Panc1 (cell line): ENCODE data around the gene TMPRSS6. TPM values are rescaled to one million over a fixed set of nuclear protein-coding genes. Genes with fewer than 3 reads are reported as not detected.

Source experiments
- ATAC-seq: fragments of 200-7000 bp; cut with Tn5 transposase; 2 replicates; pipeline ENCODE4 v1.9.1; 2020; ENCODE audit warnings: mild to moderate bottlenecking, moderate library complexity
- BruUV-seq: library from RNA; stranded (reverse); fragments of 400-500 nt; replicated peaks from 2 replicates; lab custom pipeline; 2021; lab: Mats Ljungman, UMichigan
- CTCF ChIA-PET: fragments of 300-600 bp; sonication (Branson Sonifier 250); formaldehyde crosslinking; loops from one replicate; lab custom pipeline; 2022; ENCODE audit warnings: antibody characterized with exemption; lab: Charles Lee
- POLR2A ChIA-PET: fragments of 300-600 bp; sonication (Branson Sonifier 250); formaldehyde crosslinking; loops from one replicate; lab custom pipeline; 2022; ENCODE audit warnings: antibody characterized with exemption; lab: Charles Lee
- DNase-seq: peaks from one replicate; pipeline ENCODE4 v3.0.0-alpha.2; 2010; ENCODE audit warnings: low read depth, low spot score
- H3K27ac ChIP-seq: 2 replicates; pipeline ENCODE4 v1.5.1; 2011; ENCODE audit warnings: mild to moderate bottlenecking, low read length, inconsistent platforms
- H3K27me3 ChIP-seq: fragments of 200-500 bp; sonication (Bioruptor generic); 2 replicates; pipeline ENCODE4 v1.6.0; 2014; ENCODE audit warnings: low read length, inconsistent platforms; ENCODE audit not compliant: control insufficient read depth, insufficient read depth
- H3K36me3 ChIP-seq: fragments of 200-500 bp; sonication (Bioruptor generic); 2 replicates; pipeline ENCODE4 v1.5.1; 2014; ENCODE audit warnings: inconsistent platforms, mild to moderate bottlenecking, low read length, moderate library complexity; ENCODE audit not compliant: control insufficient read depth, insufficient read depth
- H3K4me1 ChIP-seq: 2 replicates; pipeline ENCODE4 v1.5.1; 2011; ENCODE audit warnings: inconsistent platforms, mild to moderate bottlenecking, low read length, moderate library complexity; ENCODE audit not compliant: control insufficient read depth, insufficient read depth
- H3K4me3 ChIP-seq, 2 experiments: 2 replicates each; pipeline ENCODE4 v1.5.1; 2011 to 2012; ENCODE audit warnings: low read depth in 2 of 2, low read length in 2 of 2, mild to moderate bottlenecking in 2 of 2, inconsistent platforms in 1 of 2, moderate library complexity in 1 of 2
- H3K9me3 ChIP-seq: fragments of 200-500 bp; sonication (Bioruptor generic); 2 replicates; pipeline ENCODE4 v1.5.1; 2014; ENCODE audit warnings: low read depth, mild to moderate bottlenecking, inconsistent platforms, low read length, moderate library complexity; ENCODE audit not compliant: control insufficient read depth, insufficient read depth
- CTCF ChIP-seq: fragments of 450-650 bp; IDR thresholded peaks from 2 replicates; pipeline ENCODE4 v1.5.1; 2017; ENCODE audit warnings: mild to moderate bottlenecking
- POLR2AphosphoS5 ChIP-seq: IDR thresholded peaks from 2 replicates; pipeline ENCODE4 v1.6.1; 2012; ENCODE audit warnings: mild to moderate bottlenecking, low read depth, low read length, moderate library complexity
- REST ChIP-seq, 2 experiments: IDR thresholded peaks; 2 replicates each; pipeline ENCODE4 v1.6.1; 2011 to 2012; ENCODE audit warnings: low read depth in 2 of 2, control low read depth in 1 of 2, low read length in 1 of 2, mild to moderate bottlenecking in 1 of 2, moderate library complexity in 1 of 2; ENCODE audit not compliant: insufficient read depth in 1 of 2
- SIN3A ChIP-seq: IDR thresholded peaks from 2 replicates; pipeline ENCODE4 v1.6.1; 2012; ENCODE audit warnings: low read depth, mild to moderate bottlenecking, low read length, moderate library complexity, borderline replicate concordance; ENCODE audit not compliant: insufficient read depth
- TCF7L2 ChIP-seq: IDR thresholded peaks from 2 replicates; pipeline ENCODE4 v1.6.1; 2011; ENCODE audit warnings: mild to moderate bottlenecking, low read depth, low read length, inconsistent platforms
- in situ Hi-C: cut with HindIII; loops from 2 replicates; pipeline ENCODE4 v1.10.0; 2016; ENCODE audit warnings: low sequenced_read_pairs, low pct_unique_long_range_greater_than_20kb
- intact Hi-C: fragments of 100-400 bp; cut with micrococcal nuclease; formaldehyde crosslinking; loops from one replicate; pipeline ENCODE4 v1.10.0; 2022; ENCODE audit not compliant: unreplicated experiment
- total RNA-seq: library from RNA; stranded (reverse); gene quantifications from one replicate; pipeline ENCODE4 v1.2.1, GENCODE V29; 2021; ENCODE audit not compliant: unreplicated experiment

The TMPRSS6 gene
- total RNA-seq, 1 experiment from 2014 or later, result not detected

- H3K4me3 ChIP-seq, result no peak overlapping the region
- DNase-seq (no peak), ATAC-seq (peak; percentile 20; the same call in 1 of the 2 replicates)
- H3K9me3 ChIP-seq, result no peaks in the 10 kb centered on the region
- BruUV-seq, result no TSS peak
- in situ Hi-C loops, result no loop called here
- no peak overlapping the region for H3K27ac ChIP-seq
- no peaks in the 10 kb centered on the region for H3K36me3 ChIP-seq
- ChIA-PET CTCF (no interaction called here), POLR2A (no interaction called here)
- intact Hi-C loops, result no loop called here
- H3K27me3 ChIP-seq, result no peaks in the 10 kb centered on the region
- no peaks in the 10 kb centered on the region for H3K4me1 ChIP-seq
- no peak for TF ChIP-seq SIN3A
- no peak for TF ChIP-seq REST (IDR thresholded peaks at IDR 0.05; ENCODE audit: insufficient read depth in 1 of 2, low read depth in 2 of 2, low read length in 1 of 2)
- TF ChIP-seq POLR2AphosphoS5, result no peak
- TF ChIP-seq CTCF, result no peak
- no peak for TF ChIP-seq TCF7L2
Observed at GRCh38 chr22:37058917-37059701, 50.4 kb downstream of the TMPRSS6 start.

- CTCF ChIA-PET, result no interaction called here
Observed at GRCh38 chr22:37057796-37058510, 51.6 kb downstream of the TMPRSS6 start.

More at GRCh38 chr22:37057796-37058510, 51.6 kb downstream of the TMPRSS6 start:
- intact Hi-C loops, result no loop called here
- BruUV-seq, result no TSS peak
- in situ Hi-C loops, result no loop called here
- POLR2A ChIA-PET, result no interaction called here
- Histone ChIP-seq H3K9me3 (no peaks in the 10 kb centered on the region), H3K27me3 (no peaks in the 10 kb centered on the region), H3K36me3 (no peaks in the 10 kb centered on the region), H3K27ac (no peak overlapping the region), H3K4me3 (no peak overlapping the region), H3K4me1 (no peaks in the 10 kb centered on the region)
- TF ChIP-seq REST (IDR thresholded peaks at IDR 0.05; ENCODE audit: insufficient read depth in 1 of 2, low read depth in 2 of 2, low read length in 1 of 2) (no peak), TCF7L2 (no peak), POLR2AphosphoS5 (no peak), SIN3A (no peak), CTCF (no peak)
- ATAC-seq, result no peak
- DNase-seq, result no peak
